ENCODE results near the gene TLNRD1.

DNA sequence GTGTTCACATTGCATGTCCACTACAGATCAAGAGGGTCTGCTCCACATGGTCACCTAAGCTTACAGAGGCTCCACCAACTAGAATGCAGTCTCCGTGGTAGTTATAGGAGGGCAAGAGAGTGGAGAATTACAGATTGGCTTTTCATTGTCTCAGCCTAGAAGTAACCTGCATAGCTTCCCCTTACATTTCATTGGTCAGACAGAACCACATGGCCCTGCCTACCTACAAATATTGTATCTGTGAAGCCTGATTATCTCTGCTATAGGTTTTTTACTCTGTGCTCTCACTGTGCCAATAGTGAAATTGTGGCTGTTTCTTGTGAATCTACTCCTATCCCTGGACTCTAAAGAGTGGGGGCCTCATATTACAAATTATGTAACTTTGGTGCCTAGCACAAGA, 2.5 kb upstream of the TLNRD1 start:
- TF ChIP-seq, protein P1, sequence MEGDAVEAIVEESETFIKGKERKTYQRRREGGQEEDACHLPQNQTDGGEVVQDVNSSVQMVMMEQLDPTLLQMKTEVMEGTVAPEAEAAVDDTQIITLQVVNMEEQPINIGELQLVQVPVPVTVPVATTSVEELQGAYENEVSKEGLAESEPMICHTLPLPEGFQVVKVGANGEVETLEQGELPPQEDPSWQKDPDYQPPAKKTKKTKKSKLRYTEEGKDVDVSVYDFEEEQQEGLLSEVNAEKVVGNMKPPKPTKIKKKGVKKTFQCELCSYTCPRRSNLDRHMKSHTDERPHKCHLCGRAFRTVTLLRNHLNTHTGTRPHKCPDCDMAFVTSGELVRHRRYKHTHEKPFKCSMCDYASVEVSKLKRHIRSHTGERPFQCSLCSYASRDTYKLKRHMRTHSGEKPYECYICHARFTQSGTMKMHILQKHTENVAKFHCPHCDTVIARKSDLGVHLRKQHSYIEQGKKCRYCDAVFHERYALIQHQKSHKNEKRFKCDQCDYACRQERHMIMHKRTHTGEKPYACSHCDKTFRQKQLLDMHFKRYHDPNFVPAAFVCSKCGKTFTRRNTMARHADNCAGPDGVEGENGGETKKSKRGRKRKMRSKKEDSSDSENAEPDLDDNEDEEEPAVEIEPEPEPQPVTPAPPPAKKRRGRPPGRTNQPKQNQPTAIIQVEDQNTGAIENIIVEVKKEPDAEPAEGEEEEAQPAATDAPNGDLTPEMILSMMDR (conservative IDR thresholded peaks at IDR 0.05 in 1 of 2, IDR thresholded peaks at IDR 0.05 in 1 of 2; ENCODE audit: extremely low read depth in 1 of 2, insufficient read depth in 1 of 2, low read depth in 1 of 2, low read length in 2 of 2), result no peak
- no peak for TF ChIP-seq EZH2 (IDR thresholded peaks at IDR 0.05; ENCODE audit: borderline replicate concordance, low read length)

Data from mammary epithelial cell (primary cell).